Activated B cell treated with CpG ODN at 0.5 μM for 24 hours (primary cell): ENCODE data around the gene TBC1D2B. TPM values are rescaled to one million over a fixed set of nuclear protein-coding genes. Genes with fewer than 3 reads are reported as not detected.
"Not testable (repeated sequence)": the region's sequence is repeated elsewhere in the genome, so short reads cannot be mapped to it uniquely, and the experiment has no call there.

ENCODE experiments used
- ATAC-seq: fragments of 200-7000 bp; cut with Tn5 transposase; one replicate; pipeline ENCODE4 v1.10.0; 2021; ENCODE audit warnings: low read depth, mild to moderate bottlenecking, moderate library complexity
- CTCF ChIA-PET: fragments of 350-600 bp; sonication (Branson Sonifier 250); formaldehyde crosslinking; loops from one replicate; lab custom pipeline; 2021; ENCODE audit warnings: antibody characterized with exemption; lab: Charles Lee
- POLR2A ChIA-PET: fragments of 350-600 bp; sonication (Branson Sonifier 250); formaldehyde crosslinking; loops from one replicate; lab custom pipeline; 2021; ENCODE audit warnings: antibody characterized with exemption; lab: Charles Lee
- DNase-seq: peaks from one replicate; pipeline ENCODE4 v3.0.0; 2022
- H3K27ac Mint-ChIP-seq: one replicate; pipeline ENCODE4 v1.8.0; 2020; ENCODE audit warnings: mixed read lengths
- H3K27me3 Mint-ChIP-seq: one replicate; pipeline ENCODE4 v1.8.0; 2021; ENCODE audit warnings: mixed read lengths
- H3K36me3 Mint-ChIP-seq: one replicate; pipeline ENCODE4 v1.8.0; 2021; ENCODE audit warnings: low read depth, mixed read lengths
- H3K4me1 Mint-ChIP-seq: one replicate; pipeline ENCODE4 v1.8.0; 2021; ENCODE audit warnings: mixed read lengths
- H3K4me3 Mint-ChIP-seq: one replicate; pipeline ENCODE4 v1.8.0; 2020; ENCODE audit warnings: mild to moderate bottlenecking, mixed read lengths
- H3K9me3 Mint-ChIP-seq: one replicate; pipeline ENCODE4 v1.8.0; 2020; ENCODE audit warnings: mixed read lengths
- intact Hi-C: fragments of 100-400 bp; cut with micrococcal nuclease; formaldehyde crosslinking; loops from one replicate; pipeline ENCODE4 v1.15.1; 2024
- total RNA-seq: library from RNA; stranded (reverse); gene quantifications from 2 replicates; pipeline ENCODE4 v1.2.3, GENCODE V29; 2022
- TF ChIP-seq, protein P1 (sequence below): fragments of 200-600 bp; IDR thresholded peaks from one replicate; pipeline ENCODE4 v1.8.0; 2022; ENCODE audit warnings: antibody characterized with exemption, mild to moderate bottlenecking

The TBC1D2B gene
- total RNA-seq, 1 donor from 2014 or later = 13.7 TPM

DNA sequence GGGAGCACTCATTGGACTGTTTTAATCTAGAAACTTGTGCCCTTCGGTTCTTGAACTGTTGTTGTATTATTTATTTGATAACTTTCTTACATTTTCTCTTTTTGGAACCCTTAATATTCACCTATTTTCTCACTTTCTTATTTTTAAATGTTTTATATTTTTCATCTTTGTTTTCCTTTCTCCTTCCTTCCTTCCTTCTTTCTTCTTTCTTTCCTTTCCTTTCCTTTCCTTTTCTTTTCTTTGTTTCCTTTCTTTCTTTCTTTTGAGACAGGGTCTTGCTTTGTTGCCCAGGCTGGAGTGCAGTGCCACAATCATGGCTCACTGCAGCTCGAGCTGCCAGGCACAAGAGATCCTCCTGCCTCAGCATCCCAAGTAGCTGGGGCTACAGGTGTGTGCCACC, 108.5 kb downstream of the TBC1D2B start:
- ATAC-seq (no peak), DNase-seq (no peak)
- no peaks in the 10 kb centered on the region for H3K4me1 Mint-ChIP-seq
- POLR2A ChIA-PET = no interaction called here
- H3K27me3 Mint-ChIP-seq = no peaks in the 10 kb centered on the region
- TF ChIP-seq, protein P1, sequence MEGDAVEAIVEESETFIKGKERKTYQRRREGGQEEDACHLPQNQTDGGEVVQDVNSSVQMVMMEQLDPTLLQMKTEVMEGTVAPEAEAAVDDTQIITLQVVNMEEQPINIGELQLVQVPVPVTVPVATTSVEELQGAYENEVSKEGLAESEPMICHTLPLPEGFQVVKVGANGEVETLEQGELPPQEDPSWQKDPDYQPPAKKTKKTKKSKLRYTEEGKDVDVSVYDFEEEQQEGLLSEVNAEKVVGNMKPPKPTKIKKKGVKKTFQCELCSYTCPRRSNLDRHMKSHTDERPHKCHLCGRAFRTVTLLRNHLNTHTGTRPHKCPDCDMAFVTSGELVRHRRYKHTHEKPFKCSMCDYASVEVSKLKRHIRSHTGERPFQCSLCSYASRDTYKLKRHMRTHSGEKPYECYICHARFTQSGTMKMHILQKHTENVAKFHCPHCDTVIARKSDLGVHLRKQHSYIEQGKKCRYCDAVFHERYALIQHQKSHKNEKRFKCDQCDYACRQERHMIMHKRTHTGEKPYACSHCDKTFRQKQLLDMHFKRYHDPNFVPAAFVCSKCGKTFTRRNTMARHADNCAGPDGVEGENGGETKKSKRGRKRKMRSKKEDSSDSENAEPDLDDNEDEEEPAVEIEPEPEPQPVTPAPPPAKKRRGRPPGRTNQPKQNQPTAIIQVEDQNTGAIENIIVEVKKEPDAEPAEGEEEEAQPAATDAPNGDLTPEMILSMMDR = no peak
- no peak overlapping the region for H3K27ac Mint-ChIP-seq
- H3K9me3 Mint-ChIP-seq = peaks cover 2% of the 10 kb centered on the region
- no peak overlapping the region for H3K4me3 Mint-ChIP-seq
- no peaks in the 10 kb centered on the region for H3K36me3 Mint-ChIP-seq
- CTCF ChIA-PET = interaction anchor here (0.7 to 6.9 kb wide), 3 partner anchors 10 to 273 kb away, joined by 3 to 157 read pairs (median 5); no protein-coding TSS in a partner anchor
- intact Hi-C loops = loop anchor here (10.0 kb wide), 1 partner anchor 66 kb away; no protein-coding TSS in a partner anchor

DNA sequence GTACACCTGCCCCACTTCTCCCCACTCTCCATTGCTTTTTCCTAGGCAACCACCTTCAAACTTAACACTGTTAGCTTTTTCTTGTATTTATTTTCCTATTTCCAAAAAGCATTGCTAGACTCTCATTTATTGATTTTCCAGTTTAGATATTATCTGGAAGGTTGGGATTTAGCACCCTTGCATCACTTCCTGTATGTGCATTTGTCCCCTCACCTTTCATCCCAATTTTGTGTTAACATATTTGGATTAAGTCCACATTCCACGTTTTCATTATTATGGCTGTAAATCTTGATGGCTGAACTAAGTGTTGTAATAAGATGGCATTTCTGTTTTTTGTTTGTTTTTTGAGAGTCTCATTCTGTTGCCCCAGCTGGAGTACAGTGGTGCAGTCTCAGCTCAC, 109.7 kb downstream of the TBC1D2B start:
- ATAC-seq (no peak), DNase-seq (no peak)
- ChIA-PET POLR2A (interaction anchor here (0.7 kb wide), 1 partner anchor 27 kb away, joined by 6 read pairs; no protein-coding TSS in a partner anchor), CTCF (interaction anchor here (0.6 to 6.9 kb wide), 5 partner anchors 9 to 889 kb away, joined by 3 to 157 read pairs (median 5); no protein-coding TSS in a partner anchor)
- TF ChIP-seq, protein P1 = no peak
- no peaks in the 10 kb centered on the region for H3K36me3 Mint-ChIP-seq
- H3K4me3 Mint-ChIP-seq = no peak overlapping the region
- no peak overlapping the region for H3K27ac Mint-ChIP-seq
- H3K4me1 Mint-ChIP-seq = no peaks in the 10 kb centered on the region
- intact Hi-C loops = loop anchor here (1.0 to 10.0 kb wide), 2 partner anchors 67 to 141 kb away; no protein-coding TSS in a partner anchor
- H3K9me3 Mint-ChIP-seq = peaks cover 2% of the 10 kb centered on the region
- H3K27me3 Mint-ChIP-seq = peaks cover 4% of the 10 kb centered on the region

DNA sequence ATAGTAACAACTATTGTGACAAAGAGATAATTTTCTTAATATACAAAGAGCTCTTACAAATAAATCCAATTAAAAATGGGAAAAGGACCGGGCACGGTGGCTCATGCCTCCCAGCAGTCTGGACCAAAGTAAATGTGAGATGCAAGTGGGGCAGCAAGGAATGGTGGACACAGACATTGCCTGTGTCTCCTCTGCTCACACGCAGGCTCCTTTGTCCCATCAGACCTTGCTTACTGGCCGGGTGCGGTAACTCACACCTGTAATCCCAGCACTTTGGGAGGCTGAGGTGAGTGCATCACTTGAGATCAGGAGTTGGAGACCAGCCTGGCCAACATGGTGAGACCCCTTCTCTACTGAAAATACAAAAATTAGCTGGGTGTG, 110.3 kb downstream of the TBC1D2B start:
- not testable (repeated sequence) for DNase-seq, ATAC-seq, H3K27ac Mint-ChIP-seq, H3K9me3 Mint-ChIP-seq, H3K27me3 Mint-ChIP-seq, H3K36me3 Mint-ChIP-seq, H3K4me1 Mint-ChIP-seq, H3K4me3 Mint-ChIP-seq
- intact Hi-C loops = loop anchor here (1.0 to 10.0 kb wide), 2 partner anchors 68 to 141 kb away; no protein-coding TSS in a partner anchor
- CTCF ChIA-PET = interaction anchor here (0.8 to 6.9 kb wide), 4 partner anchors 33 to 424 kb away, joined by 3 to 157 read pairs (median 6); no protein-coding TSS in a partner anchor
- POLR2A ChIA-PET = interaction anchor here (0.7 kb wide), 1 partner anchor 27 kb away, joined by 6 read pairs; no protein-coding TSS in a partner anchor

DNA sequence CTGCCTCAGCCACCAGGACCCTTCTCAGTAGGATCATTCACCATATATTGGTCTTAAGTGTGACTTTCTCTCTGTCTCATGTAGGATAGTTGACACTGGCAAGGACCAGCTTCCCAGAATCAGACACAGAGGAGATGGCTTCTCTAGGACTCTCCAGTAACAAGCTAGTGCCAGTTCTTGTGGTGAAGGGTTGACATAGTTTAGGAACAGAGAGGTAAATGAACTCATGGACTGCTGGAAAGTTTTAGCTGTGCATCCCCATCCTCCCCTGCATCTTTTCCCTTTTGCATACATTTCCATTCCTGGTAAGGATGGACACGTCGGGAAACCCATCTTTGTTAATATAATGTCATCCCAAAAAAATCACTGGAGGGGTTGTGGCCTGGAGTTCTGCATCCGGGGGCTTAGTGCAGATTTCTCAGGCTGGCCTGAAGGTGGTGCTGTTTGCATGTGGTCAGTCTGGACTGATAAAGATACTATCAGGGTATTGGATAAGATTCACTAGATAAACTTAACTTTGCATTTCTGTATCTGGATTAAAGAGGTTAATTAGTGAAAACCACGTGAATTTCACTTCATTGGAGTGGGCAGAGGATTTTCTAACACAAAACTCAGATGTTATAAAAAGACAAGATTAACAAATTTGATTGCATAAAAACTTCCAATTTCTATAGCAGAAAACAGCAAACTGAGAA, 110.8 kb downstream of the TBC1D2B start:
- Mint-ChIP-seq H3K27ac (no peak overlapping the region), H3K36me3 (no peaks in the 10 kb centered on the region), H3K4me1 (no peaks in the 10 kb centered on the region), H3K27me3 (peaks cover 8% of the 10 kb centered on the region), H3K9me3 (peaks cover 2% of the 10 kb centered on the region), H3K4me3 (no peak overlapping the region)
- DNase-seq (no peak), ATAC-seq (peak; percentile 77)
- POLR2A ChIA-PET = interaction anchor here (0.7 kb wide), 1 partner anchor 28 kb away, joined by 6 read pairs; no protein-coding TSS in a partner anchor
- CTCF ChIA-PET = interaction anchor here (0.8 to 6.9 kb wide), 4 partner anchors 34 to 424 kb away, joined by 3 to 157 read pairs (median 6); no protein-coding TSS in a partner anchor
- intact Hi-C loops = loop anchor here (1.0 to 10.0 kb wide), 4 partner anchors 28 to 229 kb away; no protein-coding TSS in a partner anchor
- TF ChIP-seq, protein P1 = peak; percentile 83

DNA sequence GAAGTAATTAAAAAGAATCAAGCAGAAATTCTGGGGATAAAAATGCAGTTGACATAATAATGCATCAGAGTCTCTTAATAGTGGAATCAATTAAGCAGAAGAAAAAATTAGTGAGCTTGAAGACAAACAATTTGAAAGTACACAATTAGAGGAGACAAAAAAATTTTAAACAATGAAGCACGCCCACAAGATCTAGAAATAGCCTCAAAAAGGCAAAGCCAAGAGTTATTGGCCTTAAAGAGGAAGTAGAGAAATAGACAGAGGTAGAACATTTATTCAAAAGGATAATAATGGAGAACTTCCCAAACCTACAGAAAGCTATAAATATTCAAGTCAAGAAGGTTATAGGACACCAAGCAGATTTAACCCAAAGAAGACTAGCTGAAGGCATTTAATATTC, 113.3 kb downstream of the TBC1D2B start:
- ChIA-PET CTCF (interaction anchor here (1.5 to 6.9 kb wide), 3 partner anchors 145 to 276 kb away, joined by 4 to 157 read pairs (median 7); no protein-coding TSS in a partner anchor), POLR2A (no interaction called here)
- Mint-ChIP-seq H3K4me1 (peaks cover 7% of the 10 kb centered on the region), H3K27ac (no peak overlapping the region), H3K36me3 (no peaks in the 10 kb centered on the region), H3K4me3 (no peak overlapping the region), H3K27me3 (peaks cover 12% of the 10 kb centered on the region), H3K9me3 (peaks cover 2% of the 10 kb centered on the region)
- intact Hi-C loops = loop anchor here (10.0 kb wide), 1 partner anchor 71 kb away; no protein-coding TSS in a partner anchor
- DNase-seq = no peak
- no peak for ATAC-seq
- TF ChIP-seq, protein P1 = no peak
